Skin epidermis (tissue), 12 donors: ENCODE results near the gene RPS19.
A peak's percentile ranks its signal among the peaks of the same experiment; 100 is the strongest.

Experiments used
- H3K27ac ChIP-seq, 21 experiments: fragments of 200-600 bp; sonication (generic) in 11 of 21; one replicate each; pipeline ENCODE4 v1.5.0; 2020; ENCODE audit warnings: mild to moderate bottlenecking in 3 of 21, inconsistent platforms in 2 of 21, moderate library complexity in 2 of 21
- H3K4me3 ChIP-seq, 7 experiments: fragments of 200-600 bp; sonication (generic) in 2 of 7; one replicate each; pipeline ENCODE4 v1.5.0; 2020; ENCODE audit warnings: inconsistent platforms in 2 of 7, mild to moderate bottlenecking in 2 of 7, moderate library complexity in 1 of 7

RPS19 gene

DNA sequence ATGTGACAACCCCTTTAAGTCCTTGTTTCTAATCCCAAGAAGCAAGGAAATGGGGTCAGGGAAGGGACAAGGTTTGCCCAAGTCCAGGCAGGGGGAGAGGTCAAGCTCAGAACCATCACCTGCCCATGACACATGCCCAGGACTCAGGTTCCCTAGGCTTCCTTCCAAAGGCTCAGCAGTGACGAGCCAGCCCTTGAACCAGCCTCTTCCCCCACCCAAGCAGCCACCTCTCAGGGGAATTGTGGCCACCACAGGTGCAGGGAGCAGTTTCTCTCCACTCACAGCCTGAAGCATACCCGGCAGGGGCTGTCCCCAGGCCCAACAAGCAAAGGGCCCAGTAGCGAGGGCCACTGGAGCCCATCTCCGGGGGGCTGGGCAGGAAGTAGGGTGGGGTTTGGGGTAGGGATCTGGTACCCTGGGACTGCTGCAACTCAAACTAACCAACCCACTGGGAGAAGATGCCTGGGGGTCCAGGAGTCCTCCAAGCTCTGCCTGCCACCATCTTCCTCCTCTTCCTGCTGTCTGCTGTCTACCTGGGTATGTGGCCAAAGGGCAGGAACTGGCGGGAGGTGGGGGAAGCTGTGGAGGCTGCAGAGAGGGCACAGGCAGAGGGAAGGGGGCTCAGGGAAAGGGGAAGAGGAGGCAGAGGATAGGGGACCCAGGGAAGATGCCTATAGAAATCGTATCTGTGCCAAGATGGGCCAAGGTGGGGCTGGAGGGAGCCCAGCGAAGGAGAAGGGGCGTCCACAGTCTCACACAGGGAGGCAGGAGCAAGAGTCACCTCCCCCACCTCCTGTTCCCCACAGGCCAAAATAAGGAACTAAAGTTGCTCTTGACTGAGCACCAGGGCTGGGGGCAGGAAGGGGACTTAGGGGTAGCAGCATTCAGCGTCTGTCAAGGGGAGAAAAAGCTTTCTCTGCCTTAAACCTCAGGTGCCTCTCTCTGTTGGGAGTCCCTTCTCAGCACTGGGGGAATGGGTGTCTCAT, 17.1 kb downstream of the RPS19 start, which contains the start of gene CD79A:
CD79A (plus strand) TSS at position 433 of the 986 bp plus-strand sequence; CDS start at position 459, 26 bp downstream.
- no peak within 1 kb of the TSS for H3K4me3 ChIP-seq
- peak within 1 kb of the TSS in 14 of 21 experiments; percentile 13 to 88 (median 72) for H3K27ac ChIP-seq

GRCh38 chr19:41877916-41878905, 18.2 kb downstream of the RPS19 start:
- Histone ChIP-seq H3K4me3 (no peak overlapping the region), H3K27ac (peak overlapping the region in 14 of 21 experiments; percentile 5 to 88 (median 72))

DNA sequence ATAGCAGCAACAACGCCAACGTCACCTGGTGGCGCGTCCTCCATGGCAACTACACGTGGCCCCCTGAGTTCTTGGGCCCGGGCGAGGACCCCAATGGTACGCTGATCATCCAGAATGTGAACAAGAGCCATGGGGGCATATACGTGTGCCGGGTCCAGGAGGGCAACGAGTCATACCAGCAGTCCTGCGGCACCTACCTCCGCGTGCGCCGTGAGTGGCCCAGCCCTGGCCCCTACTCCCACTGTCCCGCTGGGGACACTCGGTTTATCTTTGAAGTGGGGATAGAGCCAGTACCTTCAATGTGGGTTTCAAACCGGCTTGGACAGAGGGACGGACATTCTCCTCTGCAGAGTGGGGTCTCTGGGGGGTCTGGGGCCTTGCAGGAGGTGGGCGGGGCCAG, 19.0 kb downstream of the RPS19 start:
- Histone ChIP-seq H3K27ac (peak overlapping the region in 1 of 21 experiments; percentile 9), H3K4me3 (no peak overlapping the region)

DNA sequence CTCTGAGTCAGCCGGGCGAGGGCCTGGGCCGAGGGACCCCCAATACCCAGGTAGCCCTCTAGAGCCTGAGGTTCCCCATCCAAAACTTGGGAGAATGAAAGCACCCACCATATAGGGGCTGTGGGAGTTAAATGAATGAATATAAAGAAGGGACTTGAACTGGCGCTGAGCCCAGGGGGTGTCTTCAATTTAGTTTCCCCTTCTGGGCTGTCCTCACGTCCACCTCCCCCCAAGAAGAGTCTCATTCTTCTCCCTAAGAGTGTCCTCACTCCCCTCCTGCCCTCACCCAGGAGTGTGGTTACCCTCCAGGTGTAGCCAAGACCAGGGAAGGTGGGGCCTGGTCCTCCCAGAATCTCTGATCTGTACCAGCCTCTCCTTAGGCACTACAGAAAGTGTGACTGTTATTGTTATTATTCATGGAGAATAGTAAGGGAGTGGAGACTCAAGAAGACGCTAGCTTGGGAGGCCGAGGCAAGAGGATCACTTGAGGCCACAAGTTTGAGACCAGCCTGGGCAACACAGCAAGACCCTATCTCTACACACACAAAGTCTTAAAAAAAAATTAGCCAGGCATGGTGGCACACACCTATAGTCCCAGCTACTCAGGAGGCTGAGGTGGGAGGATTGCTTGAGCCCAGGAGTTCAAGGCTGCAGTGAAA, 19.7 kb downstream of the RPS19 start:
- Histone ChIP-seq H3K27ac (peak overlapping the region in 2 of 21 experiments; percentile 21 to 46), H3K4me3 (no peak overlapping the region)

DNA sequence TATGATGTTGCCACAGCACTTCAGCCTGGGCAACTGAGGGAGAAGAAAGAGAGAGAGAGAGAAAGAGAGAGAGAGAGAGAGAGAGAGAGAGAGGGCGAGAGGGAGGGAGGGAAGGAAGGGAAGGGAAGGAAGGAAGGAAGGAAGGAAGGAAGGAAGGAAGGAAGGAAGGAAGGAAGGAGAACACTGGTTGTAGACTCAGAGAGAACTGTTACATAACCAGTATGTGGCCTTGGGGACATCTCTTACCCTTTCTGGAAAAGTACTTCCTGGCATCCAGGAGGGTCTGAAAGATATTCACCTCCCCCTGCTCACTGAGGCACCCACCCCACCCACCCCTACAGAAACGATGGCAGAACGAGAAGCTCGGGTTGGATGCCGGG, 20.3 kb downstream of the RPS19 start:
- Histone ChIP-seq H3K4me3 (no peak overlapping the region), H3K27ac (peak overlapping the region in 2 of 21 experiments; percentile 21 to 38)

DNA sequence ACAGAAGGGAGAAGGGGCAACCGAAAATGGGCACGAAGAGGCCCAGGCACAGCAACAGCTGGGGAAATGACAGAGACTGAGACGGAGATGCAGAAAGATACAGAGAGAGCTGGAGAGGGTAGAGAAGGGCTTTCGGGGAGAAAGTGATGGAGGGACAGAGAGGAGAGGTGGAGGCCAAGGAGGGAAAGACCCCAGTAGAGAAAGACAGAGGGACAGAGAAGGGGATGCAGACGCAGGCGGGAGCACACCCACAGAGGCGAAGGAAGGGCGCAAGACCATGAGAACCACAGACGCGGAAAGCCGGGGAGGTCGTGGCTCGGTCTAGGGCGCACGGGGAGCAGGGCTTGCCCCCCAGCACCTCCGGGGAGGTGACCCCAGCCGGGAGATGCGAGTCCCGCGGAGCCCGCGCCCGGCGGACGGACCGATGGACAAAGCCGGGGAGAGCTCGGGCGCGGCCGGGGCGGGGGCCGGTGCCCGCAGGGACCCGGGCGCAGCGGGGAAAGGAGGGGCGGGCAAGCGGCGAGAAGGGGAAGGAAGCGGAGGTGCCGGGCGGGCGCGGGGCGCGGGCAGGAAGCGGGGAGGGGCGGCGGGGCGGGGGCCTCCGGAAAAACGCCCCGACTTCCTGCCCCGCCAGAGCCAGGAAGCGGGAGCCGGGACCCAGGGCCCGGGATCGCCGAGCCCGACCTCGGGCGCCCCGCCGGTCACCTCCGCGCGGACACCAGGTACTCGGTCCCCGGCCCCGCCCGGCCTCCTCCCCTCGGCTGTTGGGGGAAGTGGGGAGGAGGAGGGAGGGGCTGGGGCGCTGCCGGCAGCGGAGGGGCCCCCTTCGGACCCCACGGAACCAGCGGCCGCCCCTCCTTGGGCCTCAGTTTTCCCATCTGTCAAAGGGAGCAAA, 22.8 kb downstream of the RPS19 start, which contains the start of gene ARHGEF1:
ARHGEF1 (plus strand) TSS at position 617 of the 895 bp plus-strand sequence. CDS start 4,899 bp downstream, outside the sequence.
- peak within 1 kb of the TSS; percentile 67 to 100 (median 81) for H3K4me3 ChIP-seq
- peak within 1 kb of the TSS; percentile 87 to 100 (median 95) for H3K27ac ChIP-seq

- Histone ChIP-seq H3K4me3 (peak overlapping the region; percentile 67 to 100 (median 81)), H3K27ac (peak overlapping the region; percentile 87 to 100 (median 95))
These were observed 23.4 kb downstream of the RPS19 start for GRCh38 chr19:41883463-41883820.

DNA sequence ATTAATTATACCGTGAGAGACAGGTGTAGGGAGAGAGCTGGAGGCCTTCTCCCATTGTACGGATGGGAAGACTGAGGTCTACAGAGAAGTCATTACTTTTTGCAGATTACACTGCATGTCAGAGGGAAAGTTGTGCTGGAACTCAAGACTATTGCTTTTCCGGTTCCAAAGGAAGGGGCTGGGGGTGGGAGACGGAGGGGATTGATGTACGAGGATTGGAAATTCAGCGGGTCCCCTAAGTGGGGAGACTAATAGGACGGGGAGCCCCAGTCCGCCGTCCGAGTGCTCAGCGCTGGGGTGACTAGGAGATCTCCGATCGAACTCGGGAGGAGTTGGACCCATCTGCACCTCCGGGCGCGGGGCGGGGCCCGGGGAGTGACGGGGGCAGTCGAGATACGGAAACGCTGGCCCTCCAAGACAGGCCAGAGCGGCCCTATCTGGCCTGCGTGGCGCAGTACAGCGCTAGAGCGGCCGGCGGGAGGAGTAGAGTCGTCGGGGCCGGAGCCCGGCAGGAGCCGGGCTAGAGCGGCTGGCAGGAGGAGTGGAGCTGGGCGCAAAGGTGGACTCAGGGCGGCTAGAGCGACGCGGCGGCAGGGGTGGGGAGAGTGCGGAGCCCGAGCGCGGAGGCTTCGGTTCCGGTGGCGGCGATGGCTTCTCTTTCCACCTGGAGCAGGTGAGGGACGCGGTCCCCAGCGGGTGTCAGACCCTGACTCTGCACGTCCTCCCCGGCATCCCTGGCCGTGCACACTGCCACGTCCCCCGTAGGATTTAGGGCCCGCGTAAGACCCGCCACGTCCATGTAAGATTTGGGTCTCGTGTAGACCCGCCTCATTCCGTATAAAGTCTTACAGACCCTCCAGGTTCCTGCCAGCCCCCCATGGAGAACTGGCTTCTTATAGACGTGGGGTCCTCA, 24.0 kb downstream of the RPS19 start:
- peak overlapping the region; percentile 87 to 100 (median 95) for H3K27ac ChIP-seq
- peak overlapping the region; percentile 67 to 100 (median 81) for H3K4me3 ChIP-seq

GRCh38 chr19:41886761-41887710, 27.0 kb downstream of the RPS19 start:
- Histone ChIP-seq H3K27ac (peak overlapping the region in 19 of 21 experiments; percentile 14 to 99 (median 70)), H3K4me3 (peak overlapping the region in 6 of 7 experiments; percentile 8 to 23 (median 14))

DNA sequence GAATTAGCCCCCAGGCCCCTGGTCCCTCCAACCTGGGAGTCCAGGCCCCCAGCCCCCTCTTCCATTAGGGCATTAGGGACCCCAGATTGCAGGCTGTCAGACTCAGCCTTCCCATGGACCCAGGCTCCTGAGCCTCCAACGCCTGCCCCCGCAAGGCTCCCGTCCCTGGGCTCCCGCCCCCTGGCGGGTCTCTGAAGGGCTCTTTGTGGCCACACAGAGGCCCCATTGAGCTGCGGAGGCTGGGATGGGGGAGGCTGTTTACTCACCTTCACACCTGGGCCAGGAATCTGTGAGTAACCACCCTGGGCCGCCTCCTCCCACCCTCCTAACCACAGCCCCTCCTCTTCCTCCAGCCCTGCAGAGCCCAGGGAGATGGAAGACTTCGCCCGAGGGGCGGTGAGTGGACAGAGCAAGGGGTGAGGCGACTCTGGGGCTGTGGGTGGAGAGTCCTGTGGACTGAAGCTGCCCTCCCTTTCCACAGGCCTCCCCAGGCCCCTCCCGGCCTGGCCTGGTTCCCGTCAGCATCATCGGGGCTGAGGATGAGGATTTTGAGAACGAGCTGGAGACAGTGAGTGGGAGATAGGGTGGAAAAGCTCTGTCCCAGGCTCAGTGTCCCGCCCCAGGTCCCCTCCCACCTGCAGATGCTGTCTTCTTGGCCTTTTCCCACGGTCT, 27.8 kb downstream of the RPS19 start:
- H3K27ac ChIP-seq: peak overlapping the region in 19 of 21 experiments; percentile 14 to 99 (median 70)
- peak overlapping the region in 4 of 7 experiments; percentile 8 to 23 (median 16) for H3K4me3 ChIP-seq

DNA sequence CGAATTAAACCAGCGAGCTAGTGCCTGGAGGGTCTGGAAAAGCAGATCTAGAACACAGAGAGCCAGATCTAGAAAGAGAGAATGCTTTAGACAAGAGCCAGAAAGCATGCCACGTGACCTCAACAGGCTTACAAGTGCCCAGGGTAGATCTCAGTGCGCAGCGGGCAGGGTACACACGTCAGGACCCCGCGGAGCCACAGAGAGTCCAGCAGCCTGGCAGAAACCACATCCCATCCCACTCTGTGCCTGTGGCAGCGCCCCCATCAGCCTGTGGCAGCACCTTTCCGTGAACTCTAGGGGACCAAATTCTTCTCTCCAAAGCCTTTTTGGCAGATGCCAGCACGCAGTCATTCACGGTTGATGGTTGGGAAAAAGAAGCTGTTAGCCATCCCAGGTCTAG, 28.9 kb downstream of the RPS19 start:
- Histone ChIP-seq H3K4me3 (no peak overlapping the region), H3K27ac (peak overlapping the region in 8 of 21 experiments; percentile 3 to 99 (median 83))

DNA sequence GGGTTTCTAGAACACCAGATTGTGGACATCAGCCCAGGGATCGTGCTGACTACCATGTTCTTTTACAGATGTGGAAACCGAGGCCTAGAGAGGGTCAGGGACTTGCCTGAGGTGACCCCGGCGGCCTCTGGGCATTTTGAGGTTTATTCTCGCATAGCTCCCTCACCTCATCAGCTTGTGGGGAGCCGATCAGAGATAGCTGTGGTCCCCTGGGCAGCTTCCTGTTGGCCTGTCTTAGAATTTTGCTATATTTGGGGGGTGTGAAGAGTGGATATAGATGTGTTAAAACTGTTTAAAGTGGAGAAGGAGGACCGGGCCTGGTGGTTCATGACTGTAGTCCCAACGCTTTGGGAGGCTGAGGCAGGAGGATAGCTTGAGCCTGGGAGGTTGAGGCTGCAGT, 29.8 kb downstream of the RPS19 start:
- H3K4me3 ChIP-seq: no peak overlapping the region
- no peak overlapping the region for H3K27ac ChIP-seq

DNA sequence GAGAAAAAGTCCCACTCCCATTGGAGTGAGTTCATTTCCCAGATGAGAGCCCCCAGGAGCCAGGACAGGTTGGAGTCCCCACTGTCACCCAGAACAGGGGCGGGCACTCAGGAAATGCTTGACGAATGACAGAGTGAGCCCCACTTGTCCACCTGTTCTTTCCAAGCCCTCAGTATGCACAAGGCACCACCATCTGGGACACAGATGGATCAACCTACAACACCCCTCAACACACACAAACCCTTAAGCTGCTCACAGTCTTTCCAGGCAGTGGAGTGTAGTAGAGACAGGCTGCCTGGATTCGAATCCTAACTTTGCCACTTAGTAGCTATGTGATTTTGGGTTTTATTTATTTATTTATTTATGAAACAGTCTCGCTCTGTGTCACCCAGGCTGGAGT, 30.9 kb downstream of the RPS19 start:
- no peak overlapping the region for H3K4me3 ChIP-seq
- no peak overlapping the region for H3K27ac ChIP-seq

- H3K27ac ChIP-seq: peak overlapping the region in 2 of 21 experiments; percentile 10 to 51
These were observed 32.3 kb downstream of the RPS19 start for GRCh38 chr19:41892173-41892902.

GRCh38 chr19:41893899-41894298, 33.8 kb downstream of the RPS19 start:
- H3K27ac ChIP-seq: no peak overlapping the region
- no peak overlapping the region for H3K4me3 ChIP-seq

More at GRCh38 chr19:41892173-41892902, 32.3 kb downstream of the RPS19 start:
- no peak overlapping the region for H3K4me3 ChIP-seq
